NCI-H146 (cell line): Measurements from ENCODE around the gene ZDHHC1.

Experiments
- DNase-seq: peaks from one replicate; lab custom pipeline; 2025; lab: John Stamatoyannopoulos, UW

ZDHHC1 gene

DNA sequence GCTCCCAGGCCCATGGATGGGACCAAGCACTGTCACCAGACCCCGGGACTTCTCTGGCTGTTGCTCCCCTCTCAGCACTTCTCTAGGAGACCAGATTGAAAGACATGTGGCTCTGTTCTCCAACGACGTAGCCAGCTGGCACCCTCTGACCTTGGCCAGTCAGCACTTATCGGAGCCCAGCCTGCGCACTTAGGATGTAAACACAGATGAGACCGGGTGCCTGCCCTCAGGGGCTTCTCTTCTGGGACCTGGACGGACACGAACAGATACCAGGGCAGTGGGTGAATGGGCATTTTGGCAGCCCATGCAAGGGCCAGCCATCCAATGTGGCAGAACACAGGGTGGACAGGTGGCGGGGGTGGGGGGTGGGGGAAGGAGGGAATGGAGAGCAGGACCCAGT, 6.6 kb downstream of the ZDHHC1 start:
- DNase-seq: no peak

DNA sequence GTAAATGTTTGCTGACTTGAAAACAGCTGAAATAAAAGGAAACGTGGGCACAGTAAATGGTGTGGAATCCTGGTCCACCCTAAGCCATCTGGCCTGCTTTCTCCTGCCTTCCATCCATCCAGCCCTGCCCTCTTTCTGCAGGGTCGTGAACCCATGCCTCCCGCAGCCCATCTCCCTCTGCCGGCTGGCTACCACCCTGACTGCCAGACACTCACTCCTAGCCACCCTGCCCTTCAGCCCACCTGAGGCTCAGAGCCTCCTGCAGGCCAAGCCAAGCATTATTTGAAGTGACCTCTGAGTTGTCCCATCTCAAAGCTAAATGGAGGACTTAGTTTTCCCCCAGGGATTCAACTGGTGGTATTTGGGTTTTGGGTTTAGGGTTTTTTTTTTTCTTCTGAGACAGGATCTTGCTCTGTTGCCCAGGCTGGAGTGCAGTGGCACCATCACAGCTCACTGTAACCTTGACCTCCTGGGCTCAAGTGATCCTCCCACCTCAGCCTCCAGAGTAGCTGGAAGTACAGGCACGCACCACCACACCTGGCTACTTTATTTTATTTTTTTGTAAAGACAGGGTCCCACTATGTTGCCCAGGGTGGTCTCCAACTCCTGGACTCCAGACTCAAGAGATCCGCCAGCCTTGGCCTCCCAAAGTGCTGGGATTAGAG, 8.4 kb downstream of the ZDHHC1 start:
- DNase-seq: no peak

DNA sequence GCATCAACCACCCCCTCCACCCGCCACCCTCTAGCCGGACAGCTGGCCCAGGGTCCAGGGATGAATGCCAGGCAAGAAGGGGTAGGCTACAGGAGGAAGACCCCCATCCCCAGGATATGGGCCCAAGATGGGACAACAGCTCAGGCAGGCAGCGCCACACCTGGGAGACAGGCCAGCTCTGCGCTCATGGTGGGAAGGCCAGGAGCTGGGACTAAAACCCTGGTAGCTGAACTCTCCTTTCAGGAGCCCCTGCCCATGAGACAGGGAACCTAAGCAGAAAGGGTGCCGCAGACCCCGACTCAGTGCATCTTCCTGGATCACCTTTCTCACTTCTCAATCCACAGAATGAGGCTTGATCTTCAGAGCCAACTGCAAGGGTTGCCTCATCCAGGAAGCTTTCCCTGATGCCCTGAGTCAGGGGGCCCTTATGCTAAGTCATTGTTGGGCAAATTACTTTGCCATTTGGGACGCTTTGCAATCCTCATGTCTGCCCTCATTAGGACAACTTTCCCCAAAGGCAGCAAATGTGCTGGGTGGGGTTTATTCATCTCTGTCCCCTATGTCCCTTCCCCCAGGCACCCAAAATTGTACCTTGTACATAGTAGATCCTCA, 9.0 kb downstream of the ZDHHC1 start:
- no peak for DNase-seq

DNA sequence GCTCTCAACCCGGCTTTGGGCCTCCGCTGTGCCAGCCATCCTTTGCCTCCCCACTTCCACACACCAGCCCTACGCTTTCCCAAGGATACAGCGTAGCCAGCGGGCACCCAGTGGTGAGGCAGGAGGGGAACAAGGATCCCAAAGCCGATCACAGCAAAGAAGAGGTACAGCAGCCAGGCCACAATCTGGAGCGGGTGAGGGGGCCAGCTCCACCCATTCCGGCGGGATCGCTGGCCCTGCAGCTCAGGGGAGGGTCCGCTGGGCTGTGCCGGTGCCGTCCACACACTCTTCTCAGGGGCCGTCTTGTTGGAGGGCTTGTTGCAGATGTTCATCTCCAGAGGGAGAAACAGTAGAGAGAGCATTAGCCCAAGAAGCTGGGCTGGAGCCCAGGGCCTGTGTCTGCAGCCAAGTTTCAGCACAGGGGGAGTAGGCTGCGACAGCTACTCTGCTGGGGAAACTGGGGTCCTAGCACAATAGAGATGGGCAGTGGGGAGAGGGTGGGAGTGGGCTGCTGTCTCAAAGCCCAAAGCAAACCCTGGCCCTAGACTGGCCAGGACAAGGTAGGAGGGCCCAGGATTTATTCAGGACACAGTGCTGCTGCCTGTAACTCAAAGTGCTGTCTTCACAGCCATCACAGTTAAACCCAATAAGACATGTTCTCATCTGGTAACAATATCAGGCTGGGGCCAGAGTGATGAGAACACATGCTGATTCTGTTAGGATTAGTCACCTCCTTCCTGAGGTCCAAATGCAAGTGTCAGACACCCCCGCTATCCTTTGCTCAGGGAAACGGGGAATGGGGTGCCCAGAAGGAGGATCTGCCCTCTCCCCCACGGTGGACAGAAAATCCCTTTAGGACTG, 9.9 kb downstream of the ZDHHC1 start:
- no peak for DNase-seq

DNA sequence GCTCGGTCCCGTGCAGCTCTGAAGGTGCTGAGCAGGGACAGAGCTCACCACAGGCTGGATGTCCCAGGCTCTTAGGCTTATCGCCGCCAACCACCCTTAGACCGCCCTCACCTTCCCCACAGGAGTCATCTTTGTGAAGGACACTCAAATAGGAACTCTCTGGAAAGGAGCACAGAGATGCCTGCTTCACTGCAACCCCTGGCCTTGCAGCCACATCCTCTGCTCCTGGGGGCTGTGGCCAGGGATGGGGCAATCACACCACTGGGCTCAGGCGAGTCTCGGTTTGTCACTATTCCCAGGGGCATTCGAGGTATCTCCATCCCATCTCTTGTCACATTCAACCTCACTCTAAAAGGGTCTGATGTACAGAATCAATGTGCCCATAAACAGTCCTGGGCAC, 10.9 kb downstream of the ZDHHC1 start:
- no peak for DNase-seq

DNA sequence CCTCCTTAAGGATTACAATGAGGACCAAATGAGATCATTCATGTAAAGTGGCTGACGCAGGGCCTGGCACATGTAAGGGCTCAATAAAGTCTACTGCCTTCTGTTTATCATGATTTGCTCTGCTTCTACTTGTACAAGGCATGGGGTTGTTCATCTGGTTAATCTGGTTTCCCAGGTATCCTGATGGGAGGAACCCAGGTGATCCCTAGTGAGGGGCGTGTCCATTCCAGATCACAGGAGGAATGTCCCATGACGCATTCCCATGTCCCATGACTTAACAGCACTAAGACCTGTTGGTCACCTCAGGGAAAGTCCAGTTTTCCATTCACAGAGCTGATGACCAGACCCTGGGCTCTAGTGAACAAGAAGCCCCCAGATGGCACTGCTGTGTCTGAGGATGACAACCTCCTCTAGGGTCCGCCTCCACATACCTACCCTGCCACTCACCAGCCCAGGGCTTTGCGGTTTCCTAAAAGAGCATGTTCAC, 11.5 kb downstream of the ZDHHC1 start:
- no peak for DNase-seq

DNA sequence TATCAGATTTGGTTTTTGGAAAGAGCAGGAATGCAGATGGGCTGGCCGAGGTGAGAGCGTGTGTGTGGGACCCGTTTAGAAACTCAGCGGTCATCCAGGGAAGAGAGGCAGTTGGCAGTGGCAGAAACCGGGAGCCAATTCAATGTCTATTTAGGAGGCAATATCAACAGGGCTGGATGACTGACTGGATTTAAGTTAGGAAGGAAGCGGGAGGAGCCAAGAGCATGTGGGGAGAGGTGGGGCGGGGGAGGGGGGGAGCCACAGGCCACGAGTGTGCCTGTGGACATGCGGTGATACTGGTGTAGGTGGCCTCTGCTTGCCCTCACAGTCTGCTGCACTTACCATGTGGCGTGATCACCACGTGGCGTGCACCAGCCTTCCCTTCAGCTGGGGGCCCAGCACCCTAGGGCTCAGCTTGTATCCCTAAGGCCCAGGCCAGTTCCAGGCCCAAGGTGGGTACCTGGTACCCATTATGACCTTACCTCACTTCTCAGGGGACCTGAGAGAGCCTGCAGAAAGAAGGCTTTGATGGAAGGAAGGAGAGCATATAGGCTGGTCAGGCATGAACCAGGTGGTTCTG, 12.2 kb downstream of the ZDHHC1 start:
- no peak for DNase-seq

DNA sequence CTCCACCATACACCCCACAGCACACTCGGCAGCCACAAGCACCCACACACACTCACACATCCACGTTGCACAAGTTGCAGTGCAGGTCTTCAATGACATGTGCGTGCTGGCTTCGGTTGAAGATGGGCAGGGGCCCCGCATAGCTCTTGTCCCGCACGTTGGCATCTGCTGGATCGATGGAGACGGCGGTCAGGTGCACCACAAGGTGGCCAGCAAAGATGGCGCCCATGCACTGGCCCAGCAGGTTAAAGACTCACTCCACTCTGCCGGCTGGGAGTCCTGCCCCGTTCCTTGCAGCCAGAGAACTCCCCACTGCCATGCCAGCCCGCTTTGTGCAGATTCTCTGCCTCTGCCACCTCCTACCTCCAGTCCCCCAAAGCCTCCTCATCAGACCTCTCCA, 15.4 kb downstream of the ZDHHC1 start:
- DNase-seq: no peak

DNA sequence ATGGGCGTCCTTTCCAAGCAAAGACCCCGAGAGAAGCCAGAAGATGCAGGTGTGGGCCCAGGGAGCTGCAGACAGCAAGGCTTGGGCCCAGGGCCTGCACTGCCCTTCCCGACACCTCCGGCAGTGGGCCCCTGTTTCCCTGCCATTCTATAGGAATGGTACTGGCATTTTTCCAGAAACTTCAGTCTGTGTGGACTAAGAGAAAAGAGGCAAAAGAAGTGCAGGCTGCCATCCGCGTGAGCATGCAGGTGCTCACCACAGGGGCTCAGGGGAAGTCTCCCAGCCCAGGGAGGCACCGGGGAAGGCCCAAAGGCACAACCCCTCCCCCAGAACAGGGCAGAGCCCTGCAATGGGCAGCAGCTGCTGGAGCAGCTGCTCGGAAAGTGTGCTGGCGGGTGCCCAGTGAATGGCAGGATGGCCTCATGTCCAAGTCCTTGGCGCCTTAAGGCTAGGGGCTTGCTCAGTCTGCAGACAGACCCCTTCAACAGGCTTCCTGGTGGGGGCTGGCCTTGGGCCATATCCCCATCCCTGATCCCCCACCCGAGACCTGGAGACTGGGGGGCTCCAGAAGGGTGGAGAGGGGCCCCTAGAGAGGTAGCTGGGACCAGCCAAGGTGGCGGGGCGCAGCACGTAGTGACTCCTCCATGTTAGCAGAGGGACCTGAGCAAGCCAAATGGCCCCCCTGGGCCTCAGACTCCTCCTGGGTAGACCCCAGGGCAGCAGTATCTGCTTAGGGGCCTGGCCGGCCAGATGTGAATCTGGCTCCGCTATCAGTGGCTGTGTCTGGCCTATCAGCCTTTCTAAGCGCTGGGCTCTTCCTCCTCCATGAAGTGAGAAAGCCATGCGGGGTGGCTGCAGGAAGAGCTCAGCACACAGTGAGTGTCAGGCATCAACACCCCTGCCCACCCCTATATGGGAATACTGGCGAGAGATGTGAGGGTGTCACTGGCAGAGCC, 16.2 kb downstream of the ZDHHC1 start:
- peak; percentile 76 for DNase-seq

DNA sequence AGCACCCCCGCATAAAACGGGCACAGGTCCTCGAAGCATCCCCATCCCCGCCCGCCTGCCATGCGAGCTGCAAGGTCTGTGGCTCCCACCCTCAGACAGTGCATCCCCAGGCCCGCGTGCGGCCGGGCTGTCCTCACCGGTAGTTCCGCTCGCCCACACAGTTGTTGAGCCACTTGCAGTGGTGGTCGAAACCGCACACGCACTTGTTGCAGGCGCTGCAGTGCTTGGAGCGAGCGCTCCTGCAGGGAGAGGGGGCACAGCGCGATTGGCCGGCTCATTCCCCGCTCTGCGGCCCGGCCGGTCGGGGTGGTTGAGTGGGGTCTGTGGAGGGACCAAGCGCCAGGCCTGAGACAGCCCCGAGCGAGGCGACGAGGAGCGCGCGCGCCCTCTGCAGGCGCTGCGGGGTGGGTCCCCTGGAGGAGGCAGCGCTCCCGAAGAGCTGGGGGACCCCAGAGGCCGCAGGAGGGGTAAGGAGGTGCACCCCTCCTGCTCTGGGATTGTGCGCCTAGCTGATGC, 17.0 kb downstream of the ZDHHC1 start:
- DNase-seq: no peak

DNA sequence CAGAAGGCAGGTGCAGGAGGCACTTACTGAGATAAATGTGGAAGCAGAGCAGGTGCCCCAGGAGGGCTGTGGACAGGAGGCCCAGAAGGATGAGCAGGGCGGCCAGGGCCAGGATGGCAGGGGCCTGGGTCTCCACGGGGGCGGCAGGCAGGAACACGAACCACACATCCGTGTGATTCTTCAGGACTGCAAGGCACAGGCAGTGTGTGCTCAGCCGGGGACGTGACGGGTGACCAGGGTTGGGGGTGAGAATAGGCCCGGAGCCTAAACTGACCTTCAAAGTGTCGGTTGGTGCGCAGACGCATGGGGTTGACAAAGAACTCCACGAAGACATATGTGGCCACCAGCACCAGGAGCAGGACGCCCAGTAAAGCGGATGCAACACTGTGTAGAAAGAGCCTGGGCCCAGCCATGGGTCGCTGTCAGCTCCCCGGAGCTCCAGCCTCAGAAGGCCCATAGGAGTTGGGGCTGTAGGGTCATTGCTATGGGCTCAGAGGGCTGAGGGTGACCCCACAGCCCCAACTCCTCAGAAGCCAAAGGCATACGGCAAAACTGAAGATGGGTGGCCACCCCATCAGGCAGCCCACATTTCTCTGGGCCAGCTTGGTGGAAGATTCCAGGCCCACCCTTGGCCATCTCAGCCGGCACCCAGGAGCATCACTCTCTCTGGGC, 17.6 kb downstream of the ZDHHC1 start:
- DNase-seq: no peak

DNA sequence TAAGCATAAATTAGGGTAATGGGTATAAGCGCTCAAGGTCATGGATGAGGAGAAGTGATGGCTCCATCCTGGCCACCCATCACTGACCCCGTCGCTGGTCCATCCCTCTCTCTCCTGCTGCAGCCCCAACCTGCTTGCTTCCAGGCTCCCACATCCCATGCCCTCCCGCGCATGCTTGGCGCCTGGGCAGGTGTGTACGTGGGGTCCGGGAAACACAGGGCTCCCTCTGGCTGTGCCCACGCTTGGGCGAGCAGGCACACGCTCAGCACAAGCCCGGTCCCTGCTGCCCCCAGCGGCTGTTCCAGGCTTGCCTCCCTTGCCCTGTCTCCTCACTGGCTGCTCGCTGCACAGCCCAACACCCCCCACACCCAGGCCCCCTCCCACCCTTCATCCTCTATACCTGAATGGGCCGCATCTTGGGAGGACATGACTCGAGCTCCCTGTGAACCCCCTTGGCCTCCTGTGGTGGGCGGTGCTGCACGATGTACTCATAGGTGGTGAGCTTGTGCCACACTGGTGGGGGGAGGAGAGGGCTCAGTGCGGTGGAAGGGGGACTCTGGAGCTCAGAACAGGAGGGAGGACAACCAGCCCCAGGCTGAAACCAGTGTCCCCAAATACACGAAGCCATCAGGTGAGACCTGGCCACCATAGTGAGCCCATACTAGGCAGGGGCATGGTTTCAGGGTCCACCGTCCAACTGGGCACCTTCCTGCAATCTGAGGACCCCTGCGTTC, 18.3 kb downstream of the ZDHHC1 start:
- DNase-seq: no peak

DNA sequence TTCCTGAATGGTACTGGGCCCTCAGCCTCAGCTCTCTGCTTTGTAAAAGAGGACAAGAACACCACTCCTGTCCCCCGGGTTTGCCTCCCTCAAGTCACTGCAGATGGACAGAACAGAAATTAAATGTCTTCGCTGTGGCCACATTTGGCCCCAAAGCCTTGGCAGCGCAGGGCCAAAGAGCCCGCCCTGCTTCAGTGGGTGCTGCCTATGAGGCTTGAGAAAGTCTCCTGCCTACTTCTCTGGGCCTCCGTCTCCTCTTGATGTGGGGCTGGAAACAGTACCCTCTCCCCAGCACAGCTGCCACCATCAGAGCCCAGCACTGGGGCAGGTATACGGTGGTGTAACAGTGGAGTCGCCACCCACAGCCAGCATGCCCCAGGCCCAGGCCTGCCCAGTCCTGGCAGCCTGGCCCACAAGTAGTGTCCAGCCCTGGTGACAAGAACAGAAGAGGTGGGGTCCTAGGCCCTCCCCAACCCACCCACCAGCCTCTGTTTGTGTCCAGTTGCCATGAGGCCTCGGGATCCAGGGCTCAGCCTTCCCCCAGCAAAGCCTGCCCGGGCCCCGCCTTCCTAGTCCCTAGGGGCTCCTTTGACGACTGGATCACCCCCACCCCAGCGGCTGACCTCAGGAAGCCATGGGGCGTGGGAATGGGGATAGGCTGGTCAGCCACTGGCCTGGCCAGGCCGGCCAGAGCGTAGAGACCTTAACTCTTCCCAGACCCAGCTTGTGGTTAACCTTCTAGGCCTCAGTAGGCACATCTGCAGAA, 19.1 kb downstream of the ZDHHC1 start:
- no peak for DNase-seq

DNA sequence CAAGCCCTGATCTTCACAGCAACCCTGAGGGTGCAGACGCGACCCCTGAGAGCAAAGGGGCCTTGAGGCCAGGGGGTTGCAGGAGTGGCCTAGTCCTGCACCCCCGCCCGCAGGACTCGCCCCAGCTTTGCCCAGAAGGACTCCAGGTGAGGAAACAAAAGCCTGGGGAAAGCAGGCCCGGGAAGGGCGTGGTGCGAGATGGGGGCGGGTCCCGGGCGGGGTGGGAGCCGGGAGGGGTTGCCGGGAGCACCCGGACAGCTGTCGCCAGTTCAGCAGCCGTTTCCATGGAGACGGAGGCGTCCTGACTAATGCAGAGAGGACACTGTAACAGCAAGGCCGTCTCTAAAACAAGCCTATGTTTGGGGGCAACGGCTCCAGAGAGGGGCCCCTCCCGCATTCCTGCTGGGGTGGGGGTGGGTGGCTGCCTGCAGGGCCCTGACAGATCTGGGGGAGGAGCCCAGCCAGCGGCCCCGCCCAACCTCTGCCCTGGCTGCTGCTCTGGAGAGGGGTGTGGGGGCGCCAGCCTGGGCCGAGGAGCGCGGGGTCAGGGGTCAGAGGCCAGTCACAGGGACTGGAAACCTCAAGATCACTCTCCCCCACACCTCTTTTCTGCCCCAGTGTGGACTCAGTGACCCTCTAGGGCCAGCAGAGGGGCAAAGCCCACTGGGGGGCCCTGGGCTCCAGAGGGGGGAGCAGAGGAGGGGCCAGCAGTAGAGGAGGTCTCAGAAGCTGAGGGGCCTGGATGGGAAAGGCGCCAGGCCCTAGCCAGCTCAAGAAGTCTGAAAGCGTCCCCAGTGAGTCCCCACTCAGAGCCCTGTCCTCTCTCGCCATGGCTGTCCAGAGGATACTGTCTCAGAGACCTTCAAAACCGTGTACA, 19.9 kb downstream of the ZDHHC1 start:
- DNase-seq: peak; percentile 94

DNA sequence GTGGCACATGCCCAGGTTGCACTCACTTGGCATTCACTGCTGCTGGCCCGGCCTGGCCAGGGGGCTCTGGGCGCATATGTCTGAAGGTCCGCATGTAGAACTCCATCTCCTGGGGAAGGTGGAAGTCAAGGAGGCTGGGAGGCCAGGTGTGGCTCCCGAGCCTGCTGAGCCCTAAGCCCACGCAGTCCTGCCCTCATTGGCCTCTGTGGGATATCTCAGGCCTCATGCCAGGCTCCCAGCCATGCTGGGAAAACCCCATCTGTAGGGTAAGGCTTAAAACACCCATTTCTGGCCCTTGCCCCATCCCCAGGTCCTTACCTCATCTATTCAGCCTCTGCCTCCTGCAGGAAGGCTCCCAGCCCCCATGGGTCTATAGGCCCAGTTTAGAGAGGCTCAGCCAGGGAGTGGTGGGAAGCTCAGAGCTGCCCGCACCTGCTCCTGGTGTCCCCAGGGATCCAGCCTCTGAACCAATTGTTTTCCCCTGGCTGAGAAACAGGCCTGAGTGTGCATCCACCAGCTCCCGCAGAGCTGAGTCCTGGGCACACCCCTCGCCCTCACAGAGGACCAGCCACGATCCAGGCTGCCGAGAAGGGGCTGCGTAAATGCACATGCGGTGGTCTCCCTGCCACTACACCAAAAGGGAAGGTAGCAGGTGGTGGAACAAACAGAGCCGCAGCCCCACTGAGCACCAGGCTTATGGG, 20.7 kb downstream of the ZDHHC1 start:
- peak; percentile 93 for DNase-seq

DNA sequence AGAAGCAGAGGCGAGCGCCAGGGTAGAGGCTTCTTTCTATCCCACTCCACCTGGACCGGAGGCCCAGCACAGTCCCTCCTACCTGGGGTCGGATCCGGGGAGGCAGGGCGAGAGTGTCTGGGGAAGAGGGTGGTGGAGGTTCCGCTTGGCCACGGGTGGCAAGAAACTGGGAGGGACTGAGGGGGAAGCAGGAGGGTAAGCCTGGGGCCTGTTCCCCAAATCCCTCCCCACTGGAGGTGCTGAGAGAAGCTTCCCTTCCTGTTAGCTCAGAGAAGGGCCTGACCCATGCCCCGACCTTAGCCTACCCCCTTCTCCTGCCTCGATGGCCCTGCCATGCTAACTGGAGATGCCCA, 21.2 kb downstream of the ZDHHC1 start:
- no peak for DNase-seq
